Measurements from ENCODE around the gene SOX12. TPM values are rescaled to one million over a fixed set of nuclear protein-coding genes. Genes with fewer than 3 reads are reported as not detected.
A peak's percentile ranks its signal among the peaks of the same experiment; 100 is the strongest.

SOX12 gene
- total RNA-seq, 2 donors from 2014 or later: 6.6 to 9.5 TPM

- no peak for DNase-seq (ENCODE audit: low spot score)
- intact Hi-C loops (cut with DNase I): no loop called here
Observed at GRCh38 chr20:298776-299391, 26.5 kb upstream of the SOX12 start.

- intact Hi-C loops (cut with DNase I): no loop called here
- DNase-seq (ENCODE audit: low spot score): no peak
Observed at GRCh38 chr20:300345-300990, 24.9 kb upstream of the SOX12 start.

- intact Hi-C loops (cut with DNase I): no loop called here
- no peak for DNase-seq (ENCODE audit: low spot score)
Observed at GRCh38 chr20:301886-302848, 23.2 kb upstream of the SOX12 start.

GRCh38 chr20:305745-306144 is 19.6 kb upstream of the SOX12 start:
- intact Hi-C loops (cut with DNase I): no loop called here
- no peak for DNase-seq (ENCODE audit: low spot score)

- DNase-seq (ENCODE audit: low spot score): no peak
- intact Hi-C loops (cut with DNase I): no loop called here
Observed at GRCh38 chr20:308427-309038, 16.8 kb upstream of the SOX12 start.

GRCh38 chr20:309306-309840 is 16.0 kb upstream of the SOX12 start:
- no peak for DNase-seq (ENCODE audit: low spot score)
- intact Hi-C loops (cut with DNase I): no loop called here

GRCh38 chr20:309841-310644 is 15.3 kb upstream of the SOX12 start:
- DNase-seq (ENCODE audit: low spot score): peak; percentile 99
- intact Hi-C loops (cut with DNase I): no loop called here

- intact Hi-C loops (cut with DNase I): no loop called here
- no peak for DNase-seq (ENCODE audit: low spot score)
Observed at GRCh38 chr20:310645-311044, 14.7 kb upstream of the SOX12 start.

GRCh38 chr20:311609-312008 is 13.7 kb upstream of the SOX12 start:
- DNase-seq (ENCODE audit: low spot score): no peak
- intact Hi-C loops (cut with DNase I): no loop called here

DNA sequence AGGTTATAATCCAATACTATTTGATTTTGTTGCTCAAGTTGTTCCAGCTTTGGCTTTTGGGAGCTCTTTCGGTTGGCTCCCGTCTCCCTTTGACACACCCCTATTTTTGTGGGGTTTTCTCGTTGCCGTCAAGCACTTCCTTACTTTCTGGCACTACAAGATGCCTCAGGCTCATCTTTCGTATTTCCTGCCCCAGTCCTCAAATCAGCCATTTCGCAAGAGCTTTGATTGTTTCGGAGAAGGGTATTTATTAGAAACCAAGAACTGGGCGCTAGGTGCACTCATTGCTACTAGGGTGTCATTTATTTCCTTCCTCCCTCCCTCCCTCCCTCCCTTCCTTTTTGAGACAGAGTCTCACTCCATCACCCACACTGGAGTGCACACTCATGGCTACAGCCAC is 13.3 kb upstream of the SOX12 start:
- intact Hi-C loops (cut with DNase I): no loop called here

GRCh38 chr20:312866-313265 is 12.5 kb upstream of the SOX12 start:
- no peak for DNase-seq (ENCODE audit: low spot score)
- intact Hi-C loops (cut with DNase I): no loop called here

More for the DNA sequence above, 13.3 kb upstream of the SOX12 start:
- DNase-seq (ENCODE audit: low spot score): no peak

GRCh38 chr20:313402-313801 is 11.9 kb upstream of the SOX12 start:
- DNase-seq (ENCODE audit: low spot score): no peak
- intact Hi-C loops (cut with DNase I): no loop called here

DNA sequence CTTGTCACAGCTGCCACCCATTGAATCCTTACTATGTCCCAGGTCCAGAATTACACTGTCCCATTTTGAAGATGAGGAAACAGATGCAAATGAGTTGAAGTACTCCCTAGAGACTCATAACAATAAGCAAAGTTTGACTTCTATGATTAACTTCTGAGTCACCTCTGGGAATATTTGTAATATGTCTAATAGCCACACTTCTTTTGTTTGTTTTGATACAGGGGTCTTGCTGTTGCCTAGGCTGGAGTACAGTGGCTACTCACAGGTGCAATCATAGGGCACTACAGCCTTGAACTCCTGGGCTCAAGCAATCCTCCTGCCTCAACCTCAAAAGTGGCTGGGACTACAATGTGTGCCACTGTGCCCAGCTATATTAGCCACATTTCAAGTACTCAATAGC is 11.4 kb upstream of the SOX12 start:
- intact Hi-C loops (cut with DNase I): no loop called here
- no peak for DNase-seq (ENCODE audit: low spot score)

DNA sequence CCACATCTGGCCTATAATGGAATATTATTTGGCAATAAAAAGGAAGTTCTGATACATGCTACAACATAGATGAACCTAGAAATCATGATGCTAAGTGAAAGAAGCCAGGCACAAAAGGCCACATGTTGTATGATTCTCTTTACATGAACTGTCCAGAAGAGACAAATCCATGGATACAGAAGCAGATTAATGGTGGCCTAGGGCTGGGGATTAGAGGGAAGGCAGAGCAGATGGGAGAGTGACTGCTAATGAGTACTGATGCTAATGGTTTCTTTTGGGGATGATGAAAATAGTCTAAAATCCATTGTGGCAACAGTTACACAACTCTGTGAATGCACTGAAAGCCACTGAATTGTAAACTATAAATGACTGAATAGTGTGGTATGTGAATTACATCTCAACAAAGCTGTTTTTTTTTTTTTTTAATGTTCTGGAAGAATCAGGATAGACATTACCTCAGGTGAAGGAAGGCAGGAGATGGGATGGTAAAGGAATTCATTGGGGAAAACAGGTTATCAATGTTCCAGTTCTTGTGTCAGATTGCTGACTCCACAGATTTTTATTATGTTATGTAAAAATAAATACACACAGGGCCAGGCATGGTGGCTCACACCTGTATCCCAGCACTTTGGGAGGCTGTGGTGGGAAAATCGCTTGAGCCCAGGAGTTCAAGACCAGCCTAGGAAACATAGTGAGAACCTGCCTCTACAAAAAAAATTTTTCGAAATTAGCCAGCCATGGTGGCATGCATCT is 8.9 kb upstream of the SOX12 start:
- DNase-seq (ENCODE audit: low spot score): no peak
- intact Hi-C loops (cut with DNase I): no loop called here

DNA sequence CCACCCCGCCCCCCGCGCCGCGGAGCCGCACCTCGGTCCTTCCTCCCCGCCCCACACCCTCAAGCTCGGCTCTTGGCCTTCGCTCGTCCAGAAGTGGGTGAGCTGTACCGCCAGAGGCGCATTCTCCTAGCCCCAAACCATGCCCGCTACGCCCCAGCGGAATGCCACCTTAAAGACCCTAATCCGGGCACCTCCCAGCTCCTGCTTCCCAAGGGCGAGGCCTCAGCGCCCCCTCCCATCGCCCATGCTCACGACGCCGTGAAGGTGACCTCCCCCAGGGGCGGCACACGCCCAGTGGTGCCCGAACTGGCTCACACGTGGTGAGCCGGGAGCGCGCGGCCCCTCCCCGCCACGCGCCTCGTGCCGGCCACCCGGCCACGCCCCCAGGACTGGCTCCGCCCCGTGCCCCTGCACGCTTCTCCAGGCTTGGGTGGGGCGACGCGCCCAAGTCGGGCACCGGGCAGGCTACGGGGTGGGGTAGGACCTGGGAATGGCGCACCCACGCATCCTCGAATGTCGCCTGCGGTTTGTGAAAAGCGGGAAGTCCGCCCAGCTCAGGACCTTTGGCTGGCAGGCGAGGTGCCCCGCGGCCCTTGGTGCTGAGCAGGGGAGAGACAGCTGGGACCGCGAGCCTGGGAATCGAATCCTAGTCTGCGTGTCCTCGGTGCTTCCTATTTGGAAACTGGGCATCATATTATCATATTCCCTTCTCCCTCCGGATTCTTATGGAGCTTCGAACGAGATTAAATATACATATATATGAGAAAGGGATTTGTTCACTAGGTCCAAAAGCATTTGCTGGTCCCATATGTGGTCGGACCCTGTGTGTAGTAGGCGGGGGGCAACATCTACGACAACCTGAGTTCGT is 941 bp upstream of the SOX12 start:
- peak; percentile 96 for DNase-seq (ENCODE audit: low spot score)
- intact Hi-C loops (cut with DNase I): no loop called here

GRCh38 chr20:325889-326644 is 715 bp downstream of the SOX12 start:
- intact Hi-C loops (cut with DNase I): no loop called here
- DNase-seq (ENCODE audit: low spot score): peak; percentile 90
